ENCODE results near the gene MBD5.

Gene MBD5

GRCh38 chr2:148300544-148300943 is 279.7 kb downstream of the MBD5 start:
- no peak for TF ChIP-seq CTCF (IDR thresholded peaks at IDR 0.05; ENCODE audit: insufficient read depth, low read depth, low read length, missing control alignments)
- no peak for DNase-seq (ENCODE audit: low read depth)
- H3K4me3 ChIP-seq (ENCODE audit: low read depth, low read length) = no peak overlapping the region

GRCh38 chr2:148301362-148301761 is 280.5 kb downstream of the MBD5 start:
- no peak overlapping the region for H3K4me3 ChIP-seq (ENCODE audit: low read depth, low read length)
- no peak for DNase-seq (ENCODE audit: low read depth)
- TF ChIP-seq CTCF (IDR thresholded peaks at IDR 0.05; ENCODE audit: insufficient read depth, low read depth, low read length, missing control alignments) = no peak

- no peak overlapping the region for H3K4me3 ChIP-seq (ENCODE audit: low read depth, low read length)
- TF ChIP-seq CTCF (IDR thresholded peaks at IDR 0.05; ENCODE audit: insufficient read depth, low read depth, low read length, missing control alignments) = no peak
- no peak for DNase-seq (ENCODE audit: low read depth)
Observed at GRCh38 chr2:148302526-148302925, 281.6 kb downstream of the MBD5 start.

GRCh38 chr2:148303161-148303560 is 282.3 kb downstream of the MBD5 start:
- no peak overlapping the region for H3K4me3 ChIP-seq (ENCODE audit: low read depth, low read length)
- no peak for TF ChIP-seq CTCF (IDR thresholded peaks at IDR 0.05; ENCODE audit: insufficient read depth, low read depth, low read length, missing control alignments)
- no peak for DNase-seq (ENCODE audit: low read depth)

- TF ChIP-seq CTCF (IDR thresholded peaks at IDR 0.05; ENCODE audit: insufficient read depth, low read depth, low read length, missing control alignments) = no peak
- no peak for DNase-seq (ENCODE audit: low read depth)
- no peak overlapping the region for H3K4me3 ChIP-seq (ENCODE audit: low read depth, low read length)
Observed at GRCh38 chr2:148305476-148305875, 284.6 kb downstream of the MBD5 start.

GRCh38 chr2:148306027-148306426 is 285.1 kb downstream of the MBD5 start:
- DNase-seq (ENCODE audit: low read depth) = no peak
- H3K4me3 ChIP-seq (ENCODE audit: low read depth, low read length) = no peak overlapping the region
- no peak for TF ChIP-seq CTCF (IDR thresholded peaks at IDR 0.05; ENCODE audit: insufficient read depth, low read depth, low read length, missing control alignments)

- TF ChIP-seq CTCF (IDR thresholded peaks at IDR 0.05; ENCODE audit: insufficient read depth, low read depth, low read length, missing control alignments) = no peak
- no peak overlapping the region for H3K4me3 ChIP-seq (ENCODE audit: low read depth, low read length)
- no peak for DNase-seq (ENCODE audit: low read depth)
Observed at GRCh38 chr2:148317598-148317997, 296.7 kb downstream of the MBD5 start.

All from GM12865 (cell line).